SU-DHL-6 (cell line): Measurements from ENCODE around the gene GFOD1.

Source experiments
- EZH2phosphoT487 ChIP-seq: fragments of 200-600 bp; sonication (generic), shearing (Covaris generic); conservative IDR thresholded peaks from 2 replicates; pipeline ENCODE4 v1.6.1; 2018; ENCODE audit warnings: mild to moderate bottlenecking, antibody characterized with exemption, low read length, moderate library complexity, mixed read lengths
- TF ChIP-seq, protein P1 (sequence below): fragments of 200-600 bp; sonication (generic); IDR thresholded peaks from one replicate; pipeline ENCODE4 v1.5.1; 2017; ENCODE audit warnings: antibody characterized with exemption, mild to moderate bottlenecking, low read length, moderate library complexity; ENCODE audit not compliant: insufficient read depth, poor library complexity, severe bottlenecking

GRCh38 chr6:13467216-13467600 is 20.2 kb downstream of the GFOD1 start:
- TF ChIP-seq, protein P1, sequence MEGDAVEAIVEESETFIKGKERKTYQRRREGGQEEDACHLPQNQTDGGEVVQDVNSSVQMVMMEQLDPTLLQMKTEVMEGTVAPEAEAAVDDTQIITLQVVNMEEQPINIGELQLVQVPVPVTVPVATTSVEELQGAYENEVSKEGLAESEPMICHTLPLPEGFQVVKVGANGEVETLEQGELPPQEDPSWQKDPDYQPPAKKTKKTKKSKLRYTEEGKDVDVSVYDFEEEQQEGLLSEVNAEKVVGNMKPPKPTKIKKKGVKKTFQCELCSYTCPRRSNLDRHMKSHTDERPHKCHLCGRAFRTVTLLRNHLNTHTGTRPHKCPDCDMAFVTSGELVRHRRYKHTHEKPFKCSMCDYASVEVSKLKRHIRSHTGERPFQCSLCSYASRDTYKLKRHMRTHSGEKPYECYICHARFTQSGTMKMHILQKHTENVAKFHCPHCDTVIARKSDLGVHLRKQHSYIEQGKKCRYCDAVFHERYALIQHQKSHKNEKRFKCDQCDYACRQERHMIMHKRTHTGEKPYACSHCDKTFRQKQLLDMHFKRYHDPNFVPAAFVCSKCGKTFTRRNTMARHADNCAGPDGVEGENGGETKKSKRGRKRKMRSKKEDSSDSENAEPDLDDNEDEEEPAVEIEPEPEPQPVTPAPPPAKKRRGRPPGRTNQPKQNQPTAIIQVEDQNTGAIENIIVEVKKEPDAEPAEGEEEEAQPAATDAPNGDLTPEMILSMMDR = no peak
- no peak for TF ChIP-seq EZH2phosphoT487
